ENCODE measurements around the gene TTC24.
"Not testable (repeated sequence)": the region's sequence is repeated elsewhere in the genome, so short reads cannot be mapped to it uniquely, and the experiment has no call there.

Gene TTC24

DNA sequence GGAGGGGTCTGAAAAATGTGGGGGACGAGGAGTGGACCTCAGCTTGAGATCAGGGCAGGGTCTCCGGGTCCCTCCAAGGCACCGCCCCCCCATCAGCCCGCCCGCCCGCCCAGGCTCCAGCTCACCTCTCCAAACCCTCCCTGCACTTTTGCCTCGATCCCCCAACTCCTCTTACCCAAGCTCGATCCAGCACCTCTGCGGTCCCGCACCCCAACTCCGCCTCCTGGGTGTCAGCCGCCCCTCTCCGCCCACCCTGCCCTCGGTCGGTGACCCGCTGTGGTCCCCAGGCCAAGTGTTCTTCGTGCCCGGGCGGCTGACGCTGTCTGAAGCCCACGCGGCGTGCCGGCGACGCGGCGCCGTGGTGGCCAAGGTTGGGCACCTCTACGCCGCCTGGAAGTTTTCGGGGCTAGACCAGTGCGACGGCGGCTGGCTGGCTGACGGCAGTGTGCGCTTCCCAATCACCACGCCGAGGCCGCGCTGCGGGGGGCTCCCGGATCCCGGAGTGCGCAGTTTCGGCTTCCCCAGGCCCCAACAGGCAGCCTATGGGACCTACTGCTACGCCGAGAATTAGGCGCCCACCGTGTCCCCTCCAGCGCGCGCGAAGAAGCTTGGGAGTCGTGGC, 45.4 kb downstream of the TTC24 start:
- DNase-seq (ENCODE audit: low read depth), result no peak
- H3K4me3 ChIP-seq (ENCODE audit: low read depth, low read length), result peak overlapping the region; percentile 43
- no peak for TF ChIP-seq CTCF (conservative IDR thresholded peaks at IDR 0.05; ENCODE audit: low read depth, low read length)

DNA sequence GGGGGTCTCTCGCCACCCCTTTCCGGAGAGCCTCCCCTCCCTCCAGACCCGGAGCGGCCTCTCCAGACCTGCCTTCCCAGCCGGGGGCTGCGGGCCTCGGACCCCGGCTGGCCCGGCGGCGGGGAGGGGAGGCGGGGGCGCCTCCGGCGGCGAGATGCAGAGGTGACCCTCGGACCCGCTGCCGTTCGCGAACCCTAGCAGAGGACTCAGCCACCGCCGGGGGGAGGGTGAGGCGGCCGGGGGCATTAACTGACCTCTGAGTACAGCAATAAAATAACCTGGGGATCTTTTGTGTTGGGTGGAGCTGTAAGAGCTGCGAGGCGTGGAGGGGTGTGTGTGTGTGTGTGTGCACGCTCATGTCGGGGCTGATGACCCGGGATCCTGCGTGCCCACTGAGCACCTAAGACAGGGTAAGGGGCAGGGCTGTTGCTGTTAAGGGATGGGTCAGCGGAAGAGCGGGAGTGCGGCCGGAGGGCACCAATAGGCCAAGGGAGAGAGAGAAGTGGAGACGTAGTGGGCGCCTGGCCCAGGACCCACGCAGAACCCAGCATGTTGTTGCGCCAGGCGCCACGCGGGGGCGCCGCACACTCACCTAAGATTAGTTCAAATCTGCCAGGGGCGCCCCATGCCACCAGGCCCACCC, 46.0 kb downstream of the TTC24 start:
- peak; percentile 56 for DNase-seq (ENCODE audit: low read depth)
- TF ChIP-seq CTCF (conservative IDR thresholded peaks at IDR 0.05; ENCODE audit: low read depth, low read length), result peak; percentile 79
- no peak overlapping the region for H3K4me3 ChIP-seq (ENCODE audit: low read depth, low read length)

GRCh38 chr1:156626079-156626438, 46.5 kb downstream of the TTC24 start:
- no peak for DNase-seq (ENCODE audit: low read depth)
- no peak overlapping the region for H3K4me3 ChIP-seq (ENCODE audit: low read depth, low read length)
- TF ChIP-seq CTCF (conservative IDR thresholded peaks at IDR 0.05; ENCODE audit: low read depth, low read length), result no peak

DNA sequence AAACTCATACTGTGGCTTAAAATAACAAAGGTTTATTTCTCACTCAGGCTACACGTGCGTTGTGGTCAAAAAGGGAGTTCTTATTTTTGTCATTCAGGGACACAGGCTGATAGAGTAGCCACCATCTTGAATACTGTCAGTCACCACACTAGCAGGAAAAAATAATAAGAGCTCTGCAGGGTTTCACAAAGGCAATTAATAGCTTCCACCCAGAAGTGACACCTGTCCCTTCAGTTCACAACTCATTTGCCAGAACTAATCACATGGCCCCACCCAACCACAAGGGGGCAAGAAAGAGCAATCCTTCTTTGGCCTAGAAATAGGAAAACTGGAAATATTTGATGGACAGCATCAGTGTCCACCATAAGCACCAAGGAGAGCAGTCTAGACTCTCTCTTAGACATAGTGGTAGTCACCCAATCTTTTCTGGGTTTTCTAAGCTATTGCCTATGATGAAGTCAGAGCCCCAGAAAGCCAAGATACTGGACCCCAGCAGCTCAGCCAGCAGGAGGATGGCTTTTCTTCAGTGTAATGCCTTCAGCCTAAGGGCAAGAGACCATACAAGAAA, 47.9 kb downstream of the TTC24 start:
- peak; percentile 70 for DNase-seq (ENCODE audit: low read depth)
- peak; percentile 74 for TF ChIP-seq CTCF (conservative IDR thresholded peaks at IDR 0.05; ENCODE audit: low read depth, low read length)
- H3K4me3 ChIP-seq (ENCODE audit: low read depth, low read length), result no peak overlapping the region

DNA sequence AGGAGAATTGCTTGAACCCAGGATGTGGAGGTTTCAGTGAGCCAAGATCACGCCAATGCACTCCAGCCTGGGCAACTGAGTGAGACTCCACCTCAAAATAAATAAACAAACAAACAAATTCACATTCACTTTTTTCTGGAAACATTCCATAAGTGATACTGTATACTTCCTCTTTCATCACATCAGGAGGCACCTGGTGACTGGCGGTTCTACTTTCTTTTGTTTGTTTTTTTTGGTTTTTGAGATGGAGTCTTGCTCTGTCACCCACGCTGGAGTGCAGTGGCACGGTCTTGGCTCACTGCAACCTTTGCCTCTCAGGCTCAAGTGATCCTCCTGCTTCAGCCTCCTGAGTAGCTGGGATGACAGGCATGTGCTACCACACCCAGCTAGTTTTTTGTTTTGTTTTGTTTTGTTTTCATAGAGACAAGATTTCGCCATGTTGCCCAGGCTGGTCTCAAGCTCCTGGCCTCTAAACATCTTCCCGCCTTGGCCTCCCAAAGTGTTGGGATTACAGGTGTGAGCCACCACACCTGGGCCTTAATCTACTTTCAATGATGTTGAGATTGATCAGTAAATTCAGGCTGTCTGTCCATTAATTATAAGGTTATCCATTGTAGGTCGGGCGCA, 50.4 kb downstream of the TTC24 start:
- TF ChIP-seq CTCF (conservative IDR thresholded peaks at IDR 0.05; ENCODE audit: low read depth, low read length), result no peak
- DNase-seq (ENCODE audit: low read depth), result no peak
- no peak overlapping the region for H3K4me3 ChIP-seq (ENCODE audit: low read depth, low read length)

GRCh38 chr1:156631152-156631551, 51.6 kb downstream of the TTC24 start:
- not testable (repeated sequence) for DNase-seq (ENCODE audit: low read depth); H3K4me3 ChIP-seq (ENCODE audit: low read depth, low read length)

DNA sequence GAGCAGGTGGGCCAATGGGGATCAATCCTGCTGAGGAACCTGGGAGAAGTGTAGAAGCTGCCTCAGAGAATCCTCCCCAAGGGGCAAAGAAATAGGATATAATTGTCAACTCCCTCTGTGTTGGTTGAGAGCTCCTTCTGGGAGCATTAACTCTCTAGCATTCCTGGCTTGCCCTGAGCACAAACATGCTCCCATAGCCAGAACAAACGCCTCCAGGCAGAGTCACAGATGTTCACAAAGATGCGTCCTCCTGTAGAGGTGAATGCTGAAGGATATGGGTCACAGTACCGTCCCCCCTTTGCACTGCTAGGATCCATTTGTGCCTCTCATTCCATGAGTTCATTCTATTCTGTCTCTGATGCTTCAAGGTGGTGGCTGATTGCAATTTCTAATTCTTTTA, 52.8 kb downstream of the TTC24 start:
- H3K4me3 ChIP-seq (ENCODE audit: low read depth, low read length), result no peak overlapping the region
- DNase-seq (ENCODE audit: low read depth), result no peak
- TF ChIP-seq CTCF (conservative IDR thresholded peaks at IDR 0.05; ENCODE audit: low read depth, low read length), result no peak

Measured in choroid plexus epithelial cell (primary cell).